ENCODE data around the gene TXNDC16.

TXNDC16 gene

GRCh38 chr14:52391881-52392615 is 160.3 kb downstream of the TXNDC16 start:
- no peak for DNase-seq (ENCODE audit: low spot score)
